Activated T-cell treated with anti-CD3 and anti-CD28 coated beads for 24 hours (primary cell): Measurements from ENCODE around the gene MALRD1.

Source experiments
- DNase-seq: peaks from one replicate; pipeline ENCODE4 v3.0.0-alpha.2; 2020; ENCODE audit warnings: low read depth

The MALRD1 gene

GRCh38 chr10:19048489-19048888 lies at the start of gene MALRD1:
MALRD1 (plus strand) TSS chr10:19048801; CDS start chr10:19048939, 138 bp downstream.
- DNase-seq = no peak

- no peak for DNase-seq
Measured at GRCh38 chr10:19003341-19003740, 45.3 kb upstream of the MALRD1 start.

GRCh38 chr10:19012111-19012510 lies 36.5 kb upstream of the MALRD1 start:
- DNase-seq = no peak

- DNase-seq = no peak
Measured at GRCh38 chr10:19014034-19014433, 34.6 kb upstream of the MALRD1 start.

GRCh38 chr10:19014498-19014897 lies 34.1 kb upstream of the MALRD1 start:
- no peak for DNase-seq

GRCh38 chr10:19017116-19017890 lies 31.3 kb upstream of the MALRD1 start:
- DNase-seq = no peak

GRCh38 chr10:19021162-19021561 lies 27.4 kb upstream of the MALRD1 start:
- DNase-seq = no peak

- no peak for DNase-seq
Measured at GRCh38 chr10:19024611-19025010, 24.0 kb upstream of the MALRD1 start.

- DNase-seq = no peak
Measured at GRCh38 chr10:19031763-19032162, 16.8 kb upstream of the MALRD1 start.

GRCh38 chr10:19033741-19034140 lies 14.9 kb upstream of the MALRD1 start:
- DNase-seq = no peak

GRCh38 chr10:19041171-19041570 lies 7.4 kb upstream of the MALRD1 start:
- no peak for DNase-seq

GRCh38 chr10:19043431-19043830 lies 5.2 kb upstream of the MALRD1 start:
- DNase-seq = no peak

- no peak for DNase-seq
Measured at GRCh38 chr10:19046679-19047078, 1.9 kb upstream of the MALRD1 start.

- DNase-seq = no peak
Measured at GRCh38 chr10:19048891-19049290, 290 bp downstream of the MALRD1 start.

GRCh38 chr10:19049567-19049966 lies 966 bp downstream of the MALRD1 start:
- no peak for DNase-seq

GRCh38 chr10:19054289-19054835 lies 5.8 kb downstream of the MALRD1 start:
- DNase-seq = no peak

GRCh38 chr10:19058046-19058445 lies 9.4 kb downstream of the MALRD1 start:
- no peak for DNase-seq

GRCh38 chr10:19063986-19064385 lies 15.4 kb downstream of the MALRD1 start:
- DNase-seq = no peak

GRCh38 chr10:19071946-19072345 lies 23.3 kb downstream of the MALRD1 start:
- no peak for DNase-seq

GRCh38 chr10:19077276-19077675 lies 28.7 kb downstream of the MALRD1 start:
- DNase-seq = no peak

- no peak for DNase-seq
Measured at GRCh38 chr10:19096501-19097073, 48.0 kb downstream of the MALRD1 start.

GRCh38 chr10:19097151-19097550 lies 48.5 kb downstream of the MALRD1 start:
- no peak for DNase-seq

GRCh38 chr10:19098803-19099202 lies 50.2 kb downstream of the MALRD1 start:
- DNase-seq = no peak

- DNase-seq = no peak
Measured at GRCh38 chr10:19107406-19107805, 58.8 kb downstream of the MALRD1 start.
